Endometrial microvascular endothelial cells (primary cell): ENCODE results near the gene CDK5RAP1. TPM values are rescaled to one million over a fixed set of nuclear protein-coding genes. Genes with fewer than 3 reads are reported as not detected.

Source experiments
- in situ Hi-C: cut with HindIII; loops from 2 replicates; pipeline ENCODE4 v1.10.0; 2017; ENCODE audit warnings: low sequenced_read_pairs, low pct_unique_long_range_greater_than_20kb; ENCODE audit errors: inconsistent ontology term
- total RNA-seq: library from RNA; depleted of rRNA; stranded (reverse); fragments of >200 nt; gene quantifications from one replicate; pipeline ENCODE4 v1.2.3, GENCODE V29; 2015; ENCODE audit errors: inconsistent ontology term

The CDK5RAP1 gene
- total RNA-seq, 1 donor from 2014 or later = 29.3 TPM

DNA sequence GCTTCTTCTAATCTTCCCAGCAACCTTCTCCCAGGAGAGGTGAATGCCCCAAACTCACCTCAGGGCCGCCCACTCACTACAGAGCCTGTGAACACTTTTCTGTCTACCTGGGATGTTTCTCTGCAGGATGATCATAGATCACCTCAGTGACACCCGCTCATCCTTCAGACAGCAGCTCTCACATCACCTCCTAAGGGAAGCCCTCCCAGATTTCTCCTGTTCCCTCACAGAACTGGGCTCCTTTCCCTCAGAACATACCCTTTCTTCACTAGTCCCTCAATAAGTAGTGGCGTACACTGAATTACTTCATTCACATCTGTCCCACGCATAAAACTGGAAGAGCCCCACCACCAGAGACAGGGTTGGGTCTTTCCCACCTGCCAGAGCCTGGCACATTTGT lies 57.8 kb downstream of the CDK5RAP1 start:
- in situ Hi-C loops = no loop called here

GRCh38 chr20:33339515-33340058 lies 61.7 kb downstream of the CDK5RAP1 start:
- in situ Hi-C loops = no loop called here

GRCh38 chr20:33338467-33339258 lies 62.7 kb downstream of the CDK5RAP1 start:
- in situ Hi-C loops = no loop called here

DNA sequence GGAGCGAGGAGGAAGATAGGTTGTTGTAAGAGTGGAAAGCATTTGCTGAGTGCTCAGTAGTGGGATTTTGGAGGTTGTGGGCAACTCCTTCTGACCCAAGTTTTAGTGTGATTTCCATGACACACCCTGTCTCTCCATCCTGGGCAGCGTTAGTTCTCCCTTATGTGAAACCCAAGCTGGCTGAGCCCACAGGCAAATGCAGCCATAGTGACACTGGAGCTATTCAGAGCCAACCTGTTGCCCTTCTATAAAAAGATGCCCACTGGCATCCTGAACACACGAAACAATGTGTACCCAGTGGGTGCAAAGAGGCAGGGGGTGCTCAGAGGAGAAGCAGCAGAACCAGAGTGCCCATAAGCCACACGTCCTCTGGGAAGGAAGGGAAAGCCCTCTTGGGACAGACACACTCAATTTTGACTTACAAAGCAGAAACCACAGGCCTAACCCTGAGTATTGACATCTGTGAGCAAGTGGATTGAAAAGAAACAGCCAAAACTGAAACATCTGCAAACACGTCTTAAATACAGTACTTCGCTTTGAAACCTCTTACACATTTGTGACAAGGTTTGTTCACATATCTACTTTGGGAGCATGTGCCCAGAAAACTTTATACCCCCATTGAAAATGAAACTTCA lies 63.7 kb downstream of the CDK5RAP1 start:
- in situ Hi-C loops = no loop called here

DNA sequence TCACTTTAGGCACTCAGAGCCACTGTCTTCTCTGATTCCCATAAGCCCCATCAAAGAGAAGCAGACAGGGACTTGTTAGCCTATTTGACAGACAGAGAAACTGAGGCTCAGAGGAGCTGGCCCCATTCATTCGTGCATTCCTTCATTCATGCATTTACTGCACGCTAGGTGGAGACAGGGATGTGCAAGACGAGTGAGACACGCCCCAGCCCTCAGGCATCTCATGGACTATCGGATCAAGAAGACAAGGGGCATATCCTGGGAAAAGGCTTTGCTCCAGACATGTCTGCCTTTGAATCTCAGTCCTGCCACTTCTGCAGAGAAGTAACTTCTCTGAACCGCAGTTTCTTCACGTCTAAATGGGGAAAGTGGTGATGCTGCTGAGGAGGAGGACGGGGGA lies 64.2 kb downstream of the CDK5RAP1 start:
- in situ Hi-C loops = no loop called here

- in situ Hi-C loops = no loop called here
Observed at GRCh38 chr20:33336375-33336774, 64.9 kb downstream of the CDK5RAP1 start.

- in situ Hi-C loops = no loop called here
Observed at GRCh38 chr20:33334111-33334510, 67.2 kb downstream of the CDK5RAP1 start.

DNA sequence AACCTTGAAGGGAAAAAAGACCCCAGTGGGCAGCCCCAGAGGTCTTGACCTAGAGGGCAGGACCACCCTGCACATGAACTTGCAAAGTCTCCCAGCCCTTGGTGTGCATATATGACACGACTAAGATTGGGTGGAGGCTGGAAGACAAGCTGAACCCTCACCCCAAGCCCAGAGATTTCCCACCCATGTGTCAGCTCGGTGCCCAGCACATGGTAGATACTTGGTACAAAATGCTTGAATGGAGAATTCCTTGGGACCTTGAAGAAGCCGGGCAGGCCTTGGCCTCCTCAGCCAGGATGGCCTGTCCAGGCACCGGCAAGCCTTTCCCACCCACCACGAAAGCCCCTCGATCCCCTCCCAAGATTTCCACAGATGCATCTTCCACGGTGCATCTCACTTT lies 67.7 kb downstream of the CDK5RAP1 start:
- in situ Hi-C loops = no loop called here

- in situ Hi-C loops = no loop called here
Observed at GRCh38 chr20:33332905-33333456, 68.3 kb downstream of the CDK5RAP1 start.

DNA sequence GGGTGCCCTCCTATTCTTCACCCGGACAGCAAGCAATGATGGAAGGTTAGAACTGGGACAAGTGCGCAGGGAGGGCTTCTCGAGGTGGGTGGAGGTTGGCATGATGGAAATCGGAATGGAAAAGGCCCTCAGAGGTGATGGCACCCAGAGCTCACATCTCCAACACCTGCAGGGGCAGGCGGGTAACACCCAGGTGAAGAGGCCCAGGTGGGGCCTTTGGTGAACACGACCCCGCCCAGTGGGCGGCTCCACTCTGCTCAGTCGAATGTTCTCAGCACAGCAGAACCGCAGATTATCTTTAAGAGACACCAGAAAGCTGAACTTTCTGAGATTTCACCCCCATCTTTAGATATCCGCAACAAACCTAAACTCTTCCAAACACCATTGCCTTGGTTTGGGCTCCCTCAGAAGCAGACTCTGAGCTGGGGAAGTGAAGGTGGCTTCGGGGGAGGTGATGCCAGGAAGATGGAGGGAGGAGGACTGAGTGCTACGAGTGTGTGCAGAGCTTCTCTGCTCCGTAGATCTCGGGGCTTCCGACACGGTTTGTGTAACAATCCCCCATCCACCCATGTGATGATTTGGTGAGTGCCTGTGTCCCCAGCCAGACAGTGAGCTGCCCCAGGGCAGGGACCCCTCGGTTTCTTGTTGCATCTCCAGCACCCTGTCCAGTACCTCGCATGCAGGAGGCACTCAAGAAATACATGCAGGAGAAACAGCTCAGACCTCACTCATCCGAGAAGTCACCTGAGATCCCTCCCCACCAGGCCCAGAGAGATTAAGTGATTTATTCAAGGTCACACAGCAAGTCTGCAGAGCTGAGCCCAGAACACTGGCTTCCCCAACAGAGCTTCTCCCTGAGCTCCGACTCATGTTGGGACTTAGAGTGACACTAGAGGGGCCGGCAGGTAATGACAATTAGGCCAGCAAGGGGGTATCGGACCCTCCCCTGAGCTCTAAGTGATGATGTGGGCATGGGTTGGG lies 72.9 kb downstream of the CDK5RAP1 start:
- in situ Hi-C loops = no loop called here

DNA sequence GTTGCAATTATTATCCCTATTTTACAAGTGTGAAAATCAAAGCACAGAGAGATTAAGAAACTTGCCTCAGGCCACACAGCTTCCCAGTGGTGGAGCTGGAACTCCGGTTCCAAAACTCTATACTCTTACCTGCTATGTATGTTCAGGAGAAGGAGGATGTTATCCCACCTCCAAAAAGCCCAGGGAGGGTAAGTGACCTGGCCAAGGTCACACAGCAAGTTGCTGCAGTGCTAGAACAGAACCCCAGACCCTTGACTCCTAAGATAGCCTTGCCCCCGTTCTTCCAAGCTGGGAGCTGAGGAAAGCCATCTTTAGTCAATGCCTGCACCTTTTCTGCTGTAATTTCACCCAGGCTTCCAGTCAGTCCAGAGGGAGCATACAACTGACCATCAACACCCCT lies 76.0 kb downstream of the CDK5RAP1 start:
- in situ Hi-C loops = no loop called here

DNA sequence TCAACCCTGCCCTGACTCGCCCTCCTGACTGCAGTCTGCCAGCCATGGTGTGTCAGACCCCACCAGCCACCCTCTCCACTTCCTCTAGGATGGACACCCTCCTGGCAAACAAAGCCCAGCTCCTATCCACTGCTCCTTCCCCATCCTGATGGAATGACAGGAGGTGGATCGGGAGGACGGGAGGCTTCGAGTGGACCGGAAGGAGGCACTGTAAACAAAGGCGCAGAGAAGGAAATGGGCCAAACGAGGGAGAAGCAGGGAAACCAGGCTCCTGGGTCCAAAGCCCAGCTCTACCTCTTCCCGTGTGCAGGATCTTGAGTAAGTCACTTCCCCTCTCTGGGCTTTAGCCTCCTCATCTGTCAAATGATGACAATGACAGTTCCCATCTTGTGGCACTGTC lies 78.1 kb downstream of the CDK5RAP1 start:
- in situ Hi-C loops = no loop called here

GRCh38 chr20:33322456-33322855 lies 78.9 kb downstream of the CDK5RAP1 start:
- in situ Hi-C loops = no loop called here

GRCh38 chr20:33320006-33320405 lies 81.3 kb downstream of the CDK5RAP1 start:
- in situ Hi-C loops = no loop called here

GRCh38 chr20:33318096-33318429 lies 83.3 kb downstream of the CDK5RAP1 start:
- in situ Hi-C loops = no loop called here

- in situ Hi-C loops = no loop called here
Observed at GRCh38 chr20:33317424-33318095, 83.8 kb downstream of the CDK5RAP1 start.

DNA sequence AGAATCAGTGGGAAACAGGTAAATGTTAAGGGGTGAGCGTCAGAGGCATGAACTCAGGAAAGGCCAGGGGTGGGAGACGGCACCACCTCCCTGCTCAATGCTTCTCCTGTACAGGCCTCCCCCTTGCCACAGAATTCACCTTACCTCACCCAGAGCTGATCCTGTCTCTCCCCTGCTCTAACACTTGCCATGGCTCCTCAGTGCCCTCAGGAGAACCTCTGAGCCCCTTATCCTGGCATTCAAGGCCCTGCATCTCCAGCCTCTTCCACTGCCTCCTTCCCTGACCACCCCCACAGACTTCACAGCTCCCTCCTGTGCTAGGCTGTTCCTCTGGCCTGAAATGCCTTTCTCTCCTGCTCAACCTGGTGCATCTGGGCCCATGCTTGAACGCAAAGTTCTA lies 84.4 kb downstream of the CDK5RAP1 start:
- in situ Hi-C loops = no loop called here

DNA sequence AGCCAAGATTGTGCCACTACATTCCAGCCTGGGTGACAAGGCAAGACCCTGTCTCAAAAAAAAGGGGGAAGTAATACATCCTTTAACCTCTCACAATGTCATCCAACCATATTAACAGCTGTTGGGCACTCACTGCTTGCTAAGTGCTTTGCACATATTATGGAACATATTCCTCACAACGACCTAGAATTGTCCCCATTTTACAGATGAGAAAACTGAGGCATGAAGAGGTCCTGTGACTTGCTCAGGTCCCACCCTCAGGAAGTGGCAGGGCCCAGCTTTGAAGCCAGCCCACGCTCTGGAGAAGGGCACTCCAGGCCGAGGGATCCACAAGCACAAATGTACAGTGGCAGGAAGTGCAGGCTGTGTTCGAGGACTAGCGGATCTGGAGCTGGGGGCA lies 85.0 kb downstream of the CDK5RAP1 start:
- in situ Hi-C loops = no loop called here
